ENCODE data around the gene GPATCH8.
"Not testable (repeated sequence)": the region's sequence is repeated elsewhere in the genome, so short reads cannot be mapped to it uniquely, and the experiment has no call there.

Gene GPATCH8

GRCh38 chr17:44408786-44409185 lies 94.4 kb downstream of the GPATCH8 start:
- H3K27ac ChIP-seq = no peak overlapping the region
- no peak overlapping the region for H3K4me3 ChIP-seq

GRCh38 chr17:44402564-44403172 lies 100.5 kb downstream of the GPATCH8 start:
- H3K27ac ChIP-seq = no peak overlapping the region
- H3K4me3 ChIP-seq = no peak overlapping the region

- H3K4me3 ChIP-seq = no peak overlapping the region
- H3K27ac ChIP-seq = no peak overlapping the region
These were observed 102.9 kb downstream of the GPATCH8 start for GRCh38 chr17:44400226-44400847.

- Histone ChIP-seq H3K4me3 (no peak overlapping the region), H3K27ac (no peak overlapping the region)
These were observed 104.2 kb downstream of the GPATCH8 start for GRCh38 chr17:44398692-44399691.

GRCh38 chr17:44397479-44398440 lies 105.4 kb downstream of the GPATCH8 start:
- H3K4me3 ChIP-seq = no peak overlapping the region
- no peak overlapping the region for H3K27ac ChIP-seq

GRCh38 chr17:44396946-44397345 lies 106.3 kb downstream of the GPATCH8 start:
- no peak overlapping the region for H3K27ac ChIP-seq
- H3K4me3 ChIP-seq = no peak overlapping the region

GRCh38 chr17:44394833-44395232 lies 108.4 kb downstream of the GPATCH8 start:
- no peak overlapping the region for H3K27ac ChIP-seq
- no peak overlapping the region for H3K4me3 ChIP-seq

- H3K27ac ChIP-seq, H3K4me3 ChIP-seq: not testable (repeated sequence)
These were observed 109.1 kb downstream of the GPATCH8 start for GRCh38 chr17:44394112-44394511.

GRCh38 chr17:44390250-44390870 lies 112.8 kb downstream of the GPATCH8 start:
- H3K4me3 ChIP-seq = no peak overlapping the region
- peak overlapping the region in 1 of 21 experiments; percentile 11 for H3K27ac ChIP-seq

GRCh38 chr17:44389723-44390202 lies 113.4 kb downstream of the GPATCH8 start:
- Histone ChIP-seq H3K27ac (peak overlapping the region in 1 of 21 experiments; percentile 11), H3K4me3 (no peak overlapping the region)

- Histone ChIP-seq H3K27ac (peak within 1 kb of the TSS in 1 of 21 experiments; percentile 11), H3K4me3 (no peak within 1 kb of the TSS)
These were observed 113.9 kb downstream of the GPATCH8 start, which contains the start of gene ITGA2B for GRCh38 chr17:44389281-44389680. Gene ITGA2B, minus strand, starts transcription at chr17:44389649. Its CDS starts 176 bp downstream, at chr17:44389473.

- H3K4me3 ChIP-seq = no peak overlapping the region
- no peak overlapping the region for H3K27ac ChIP-seq
These were observed 115.4 kb downstream of the GPATCH8 start for GRCh38 chr17:44387804-44388203.

- peak overlapping the region in 4 of 7 experiments; percentile 36 to 50 (median 44) for H3K4me3 ChIP-seq
These were observed 117.1 kb downstream of the GPATCH8 start for GRCh38 chr17:44386182-44386525.

GRCh38 chr17:44385287-44386181 lies 117.7 kb downstream of the GPATCH8 start:
- H3K27ac ChIP-seq = peak overlapping the region in 3 of 21 experiments; percentile 1 to 62 (median 47)

More at GRCh38 chr17:44386182-44386525, 117.1 kb downstream of the GPATCH8 start:
- H3K27ac ChIP-seq = no peak overlapping the region

GRCh38 chr17:44384823-44385286 lies 118.4 kb downstream of the GPATCH8 start:
- Histone ChIP-seq H3K27ac (peak overlapping the region in 1 of 21 experiments; percentile 1), H3K4me3 (peak overlapping the region; percentile 31 to 50 (median 36))

More at GRCh38 chr17:44385287-44386181, 117.7 kb downstream of the GPATCH8 start:
- H3K4me3 ChIP-seq = peak overlapping the region; percentile 31 to 50 (median 36)

- H3K27ac ChIP-seq = no peak overlapping the region
- peak overlapping the region in 1 of 7 experiments; percentile 50 for H3K4me3 ChIP-seq
These were observed 118.9 kb downstream of the GPATCH8 start for GRCh38 chr17:44384281-44384822.

GRCh38 chr17:44383861-44384260 lies 119.3 kb downstream of the GPATCH8 start:
- H3K4me3 ChIP-seq = no peak overlapping the region
- H3K27ac ChIP-seq = no peak overlapping the region
